ENCODE measurements around the gene ADO. TPM values are rescaled to one million over a fixed set of nuclear protein-coding genes. Genes with fewer than 3 reads are reported as not detected.

ADO gene
- polyA plus RNA-seq, 3 donors = 31.7 to 34.2 (median 34.1) TPM

DNA sequence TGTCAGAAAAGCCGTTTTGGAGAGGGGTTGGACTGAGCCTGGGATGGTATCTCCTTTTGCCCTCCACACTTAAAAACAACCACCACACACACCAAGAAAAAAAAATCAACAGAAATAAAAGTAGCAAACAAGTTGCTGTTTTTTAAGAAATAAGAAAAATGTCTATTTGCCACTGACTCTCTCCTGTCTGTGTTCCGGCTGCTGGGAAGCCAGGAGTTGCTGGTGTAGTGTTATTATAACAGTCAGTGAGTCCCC, 11.5 kb downstream of the ADO start:
- DNase-seq = no peak

DNA sequence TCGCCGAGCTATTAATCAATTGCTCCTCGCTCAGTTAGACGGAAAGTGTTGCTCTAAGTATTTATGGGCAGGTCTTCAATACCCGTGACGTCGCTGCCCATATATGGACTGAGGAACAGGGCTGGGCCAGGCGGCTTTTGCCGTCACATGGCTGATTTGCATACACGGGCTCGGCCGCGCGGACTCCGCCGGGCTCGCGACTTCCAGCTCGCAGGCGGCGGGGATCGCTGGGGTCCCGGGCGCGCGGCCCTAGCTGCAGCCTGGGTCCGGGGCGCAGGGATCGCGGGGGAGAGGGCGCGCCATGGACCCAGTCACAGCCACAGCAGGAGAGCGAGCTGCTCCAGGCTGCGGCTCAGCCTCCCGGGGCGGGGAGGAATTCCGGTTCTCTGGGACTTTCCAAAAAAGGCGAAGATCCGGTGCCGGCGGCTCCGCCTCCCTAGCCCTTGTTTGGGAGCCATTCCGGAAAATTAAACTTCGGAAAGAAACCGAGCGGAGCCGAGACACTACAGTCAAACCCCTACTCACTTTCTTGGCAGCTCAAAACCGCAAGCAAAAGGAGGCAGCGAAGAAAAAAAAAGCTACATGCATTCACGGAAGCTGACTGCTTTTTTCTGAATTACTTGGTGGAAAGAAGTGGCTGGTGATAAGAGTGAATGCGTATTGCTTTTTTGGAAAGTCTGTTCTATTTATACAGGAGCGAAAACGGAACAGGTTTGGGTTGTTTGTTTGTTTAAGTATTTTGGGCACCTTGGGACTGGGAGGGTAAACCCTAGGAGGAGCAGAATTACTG, 12.0 kb downstream of the ADO start, which contains the start of gene EGR2:
Gene EGR2 (minus strand): TSS at position 36 of the 790 bp plus-strand sequence. CDS start 337 bp downstream, outside the sequence.
- DNase-seq = peak; percentile 96

DNA sequence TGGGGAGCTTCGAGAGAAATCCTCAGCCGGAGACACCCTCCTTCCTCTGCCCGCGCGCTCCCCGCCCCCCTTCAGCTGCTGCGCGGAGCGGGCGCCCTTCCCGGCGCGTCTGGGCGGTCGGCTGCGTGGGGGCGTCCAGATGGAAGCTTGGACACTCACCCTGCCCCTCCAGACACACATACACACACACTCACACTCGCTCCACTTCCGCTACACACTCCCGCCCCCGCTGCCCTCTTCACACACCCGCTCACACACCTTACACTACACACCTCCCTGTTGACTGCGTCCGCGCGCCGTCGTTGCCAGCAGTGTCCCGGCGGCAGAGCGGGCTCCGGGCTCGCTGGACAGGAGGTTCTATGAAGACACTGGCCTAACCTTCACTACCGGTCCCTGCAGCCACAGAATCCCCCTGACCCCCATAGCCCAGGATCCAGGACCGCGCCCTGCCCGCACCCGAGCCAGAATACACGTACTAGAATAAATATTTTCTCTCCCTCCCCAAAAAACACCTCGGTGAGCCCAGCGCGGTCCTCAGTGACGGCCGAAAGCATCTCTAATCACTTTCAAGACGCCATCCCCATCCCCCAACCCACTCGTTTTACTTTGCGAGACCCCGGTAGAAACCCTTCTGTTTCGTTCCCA, 12.7 kb downstream of the ADO start:
- DNase-seq = peak; percentile 27

GRCh38 chr10:62817766-62818425, 13.4 kb downstream of the ADO start:
- DNase-seq = peak; percentile 78

GRCh38 chr10:62818426-62819011, 14.0 kb downstream of the ADO start:
- DNase-seq = peak; percentile 17

DNA sequence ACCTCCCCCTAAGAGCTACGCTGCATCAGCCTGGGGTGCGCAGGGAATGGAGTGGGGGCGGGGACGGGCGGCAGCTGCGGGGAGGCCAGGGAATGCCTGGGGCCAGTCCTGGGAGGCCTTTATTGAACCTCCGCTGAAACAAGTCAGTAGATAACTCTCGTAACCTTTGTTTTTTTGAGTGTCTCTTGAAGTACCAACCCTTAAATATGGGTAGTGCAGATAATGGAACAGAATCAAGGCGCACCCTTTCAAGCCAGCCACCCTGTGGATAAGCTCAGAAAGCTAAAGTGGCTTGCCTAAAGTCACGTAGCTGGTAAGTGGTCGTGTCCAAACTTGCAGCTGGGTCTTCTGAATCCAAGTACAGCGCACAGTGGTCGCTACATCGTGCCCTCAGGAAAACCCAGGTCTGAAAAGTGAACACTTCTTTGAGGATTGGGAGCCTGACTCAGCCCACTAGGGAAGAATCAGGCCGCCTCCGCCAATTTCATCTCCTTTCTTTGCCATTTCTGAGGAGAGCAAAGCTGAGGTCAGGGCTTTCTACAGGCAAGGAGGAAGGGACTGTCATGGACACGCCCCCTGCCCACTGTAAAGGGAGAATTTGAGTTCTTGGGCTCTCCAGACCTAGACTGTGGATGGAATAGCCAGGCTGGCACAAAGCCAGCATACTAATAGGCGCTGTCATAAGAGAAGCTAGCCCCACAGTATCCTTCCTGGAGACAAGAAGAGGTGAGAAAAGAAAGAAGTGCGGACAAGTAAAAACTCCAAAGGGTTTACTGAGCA, 14.8 kb downstream of the ADO start:
- DNase-seq = no peak

GRCh38 chr10:62820586-62820985, 16.1 kb downstream of the ADO start:
- no peak for DNase-seq

DNA sequence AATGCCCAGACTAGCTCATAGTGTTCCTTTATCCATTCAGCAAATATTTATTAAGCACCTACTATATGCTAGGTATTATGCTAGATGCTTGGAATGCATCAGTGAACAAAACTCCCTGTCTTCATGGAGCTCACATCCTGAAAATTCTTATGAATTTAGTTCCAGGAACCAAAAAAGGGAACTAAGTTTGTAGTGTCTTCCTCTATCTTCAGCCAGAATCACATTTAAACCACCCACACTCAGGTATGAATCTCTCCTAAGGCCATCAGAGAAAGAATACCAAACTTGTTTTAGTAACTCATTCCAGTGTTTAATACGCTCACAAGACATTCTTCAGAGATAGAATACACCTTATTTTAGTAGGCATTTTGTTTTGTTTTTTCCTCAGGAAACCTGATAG, 21.8 kb downstream of the ADO start:
- no peak for DNase-seq

GRCh38 chr10:62829622-62830021, 25.1 kb downstream of the ADO start:
- no peak for DNase-seq

GRCh38 chr10:62830679-62831078, 26.2 kb downstream of the ADO start:
- no peak for DNase-seq

GRCh38 chr10:62831346-62831745, 26.8 kb downstream of the ADO start:
- no peak for DNase-seq

DNA sequence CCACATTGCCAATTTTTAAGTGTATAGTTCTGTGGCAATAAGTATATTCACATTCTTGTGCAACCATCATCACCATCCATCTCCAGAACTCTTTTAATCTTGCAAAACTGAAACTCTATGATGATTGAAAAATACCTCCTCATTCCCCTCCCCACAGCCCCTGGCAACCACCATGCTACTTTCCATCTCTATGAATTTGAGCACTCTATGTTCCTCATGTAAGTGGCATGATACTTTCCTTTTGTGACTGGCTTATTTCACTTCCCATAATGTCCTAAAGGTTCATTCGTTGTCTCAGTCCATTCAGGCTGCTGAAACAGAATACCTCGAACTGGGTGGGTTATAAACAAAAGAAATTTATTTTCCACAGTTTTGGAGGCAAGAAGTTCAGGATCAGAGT, 35.1 kb downstream of the ADO start:
- DNase-seq = no peak

- DNase-seq = no peak
Observed at GRCh38 chr10:62842983-62843382, 38.5 kb downstream of the ADO start.

DNA sequence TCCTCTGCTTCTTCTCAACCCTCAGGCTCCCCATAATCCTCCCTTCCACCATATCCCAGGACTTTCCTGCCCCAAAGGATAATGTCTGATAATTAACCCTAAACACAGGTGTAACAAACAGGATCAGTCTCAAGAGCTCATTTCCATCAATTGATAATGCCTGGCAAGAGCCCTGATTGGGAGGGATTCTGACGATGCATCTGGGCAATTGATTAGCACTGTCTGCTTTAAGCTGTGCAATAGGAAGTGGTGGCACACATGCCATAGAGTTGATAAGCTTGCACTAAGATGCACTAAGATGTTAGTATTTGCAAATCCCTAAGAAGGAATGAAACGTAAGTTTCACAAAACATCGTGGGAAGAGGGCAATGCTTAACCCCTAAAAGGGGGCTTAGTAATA, 39.1 kb downstream of the ADO start:
- DNase-seq = no peak

DNA sequence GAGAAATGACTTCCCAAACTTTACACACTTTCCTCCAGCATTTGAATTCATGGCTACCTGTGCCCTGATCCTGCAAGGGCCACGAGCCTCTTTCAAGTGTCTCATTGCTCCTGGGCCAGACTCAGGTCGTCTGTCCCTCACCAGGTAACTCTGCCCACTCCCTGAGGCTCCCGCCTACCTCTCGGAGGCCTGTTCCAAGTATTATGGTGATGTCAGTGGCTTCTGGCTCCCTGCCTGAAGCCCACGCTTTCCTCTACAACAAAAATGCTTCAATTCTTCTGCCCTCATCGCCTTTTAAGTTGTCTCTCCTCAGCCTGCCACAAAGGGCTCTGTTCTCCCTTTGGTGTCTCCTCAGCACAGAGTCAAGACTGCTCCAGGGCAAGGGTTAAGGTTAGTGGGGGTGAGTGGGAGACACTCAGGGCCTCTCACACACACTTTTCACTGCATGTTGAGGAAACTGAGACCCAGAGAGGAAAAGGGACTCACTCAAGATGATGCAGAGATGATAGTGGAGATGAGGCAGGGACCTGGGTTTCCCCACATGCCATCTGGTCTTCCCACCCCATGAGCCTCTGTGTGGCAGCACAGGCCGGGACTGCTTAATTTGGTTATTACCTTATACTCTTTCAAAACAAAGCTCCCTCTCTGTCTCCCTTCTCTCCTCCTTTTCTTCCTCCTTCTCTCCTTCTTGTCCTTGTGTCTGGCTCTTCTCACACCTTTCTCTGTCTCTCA, 39.9 kb downstream of the ADO start:
- DNase-seq = no peak

GRCh38 chr10:62847433-62847832, 42.9 kb downstream of the ADO start:
- no peak for DNase-seq

- no peak for DNase-seq
Observed at GRCh38 chr10:62850646-62851045, 46.1 kb downstream of the ADO start.

GRCh38 chr10:62851442-62851841, 46.9 kb downstream of the ADO start:
- no peak for DNase-seq

DNA sequence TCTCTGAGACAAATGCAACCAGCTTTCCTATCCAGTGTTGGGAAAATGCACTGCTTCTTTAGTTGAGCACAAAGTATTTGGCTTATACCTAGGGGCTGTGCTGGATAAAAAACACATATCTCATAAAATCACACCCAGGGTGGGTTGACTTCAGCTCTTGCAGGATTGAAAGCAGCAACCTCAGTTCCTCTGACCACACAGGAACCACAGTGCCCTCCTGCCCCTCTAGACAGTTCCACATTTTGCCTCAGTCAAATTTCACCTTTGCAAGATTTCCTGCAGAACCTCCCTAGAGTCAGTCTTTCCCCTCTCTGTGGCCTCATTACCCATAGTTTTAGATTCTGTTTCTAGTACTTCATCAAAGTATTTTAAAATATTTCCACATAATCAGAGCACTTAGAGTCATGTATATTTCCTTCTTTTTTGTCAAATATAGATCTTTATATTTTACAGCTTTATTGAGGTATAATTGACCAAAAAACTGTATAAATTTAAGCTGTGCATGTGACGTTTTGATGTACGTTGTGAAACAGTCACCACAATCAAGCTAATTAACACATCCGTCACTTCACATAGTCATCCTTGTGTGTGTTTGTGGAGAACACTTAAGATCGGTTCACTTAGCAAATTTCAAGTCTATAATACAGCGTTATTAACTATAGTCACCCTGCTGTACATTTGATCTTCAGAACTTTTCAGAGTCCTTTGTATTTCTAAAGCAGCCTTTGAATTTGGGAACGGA, 48.6 kb downstream of the ADO start:
- no peak for DNase-seq

- no peak for DNase-seq
Observed at GRCh38 chr10:62853710-62854109, 49.2 kb downstream of the ADO start.

- no peak for DNase-seq
Observed at GRCh38 chr10:62856021-62856420, 51.5 kb downstream of the ADO start.
